Measurements from ENCODE around the gene CCR1.

GRCh38 chr3:46245146-46245545 lies 37.0 kb upstream of the CCR1 start:
- TF ChIP-seq CTCF (IDR thresholded peaks at IDR 0.05; ENCODE audit: low read length) (no peak), EZH2 (IDR thresholded peaks at IDR 0.05; ENCODE audit: borderline replicate concordance, low read length) (no peak)
